Neural cell (in vitro differentiated cells): ENCODE measurements around the gene DTNBP1. TPM values are rescaled to one million over a fixed set of nuclear protein-coding genes. Genes with fewer than 3 reads are reported as not detected.

ENCODE experiments used
- H2AFZ ChIP-seq: fragments of 200-600, 300-800 bp; sonication (generic), shearing (Covaris generic); 2 replicates; pipeline ENCODE4 v1.6.0; 2014; ENCODE audit warnings: low read depth, mild to moderate bottlenecking, antibody characterized with exemption, low read length, moderate library complexity
- H3F3A ChIP-seq: fragments of 200-600 bp; shearing (Covaris generic); 2 replicates; pipeline ENCODE4 v1.6.1; 2016; ENCODE audit warnings: mild to moderate bottlenecking, moderate library complexity, mixed read lengths, antibody characterized with exemption, low read length; ENCODE audit not compliant: insufficient read depth, poor library complexity, severe bottlenecking
- H3K27ac ChIP-seq: fragments of 200-600, 300-800 bp; sonication (generic), shearing (Covaris generic); 2 replicates; pipeline ENCODE4 v1.5.1; 2014; ENCODE audit warnings: mild to moderate bottlenecking, low read length, moderate library complexity
- H3K27me3 ChIP-seq: fragments of 300-800, 200-600 bp; sonication (generic), shearing (Covaris generic); 2 replicates; pipeline ENCODE4 v1.6.0; 2014; ENCODE audit warnings: mild to moderate bottlenecking, low read depth, low read length, moderate library complexity; ENCODE audit not compliant: insufficient read depth
- H3K36me3 ChIP-seq: fragments of 300-800, 200-600 bp; sonication (generic), shearing (Covaris generic); 2 replicates; pipeline ENCODE4 v1.5.1; 2014; ENCODE audit warnings: mild to moderate bottlenecking, antibody characterized with exemption, low read length, moderate library complexity; ENCODE audit not compliant: insufficient read depth
- H3K4me2 ChIP-seq: fragments of 300-800, 200-600 bp; sonication (generic), shearing (Covaris generic); 2 replicates; pipeline ENCODE4 v1.6.0; 2014; ENCODE audit warnings: mild to moderate bottlenecking, low read length
- H3K4me3 ChIP-seq: fragments of 300-800, 200-600 bp; sonication (generic), shearing (Covaris generic); 2 replicates; pipeline ENCODE4 v1.5.1; 2014; ENCODE audit warnings: mild to moderate bottlenecking, low read length, moderate library complexity
- H3K79me2 ChIP-seq: fragments of 200-600 bp; shearing (Covaris generic); replicated peaks from 2 replicates; pipeline ENCODE4 v1.6.0; 2014; ENCODE audit warnings: mild to moderate bottlenecking, low read length, moderate library complexity; ENCODE audit not compliant: insufficient read depth
- H3K9ac ChIP-seq: fragments of 300-800, 200-600 bp; sonication (generic), shearing (Covaris generic); 2 replicates; pipeline ENCODE4 v1.6.1; 2016; ENCODE audit warnings: mild to moderate bottlenecking, low read length, mixed read lengths
- H3K9me2 ChIP-seq: fragments of 200-600 bp; shearing (Covaris generic); 2 replicates; pipeline ENCODE4 v1.6.1; 2016; ENCODE audit warnings: mild to moderate bottlenecking, low read length, mixed read lengths; ENCODE audit not compliant: insufficient read depth
- H3K9me3 ChIP-seq: fragments of 200-600, 300-800 bp; sonication (generic), shearing (Covaris generic); 2 replicates; pipeline ENCODE4 v1.6.1; 2016; ENCODE audit warnings: mild to moderate bottlenecking, mixed run types, low read length, moderate library complexity, mixed read lengths
- H4K20me1 ChIP-seq: fragments of 200-600 bp; shearing (Covaris generic); 2 replicates; pipeline ENCODE4 v1.6.1; 2016; ENCODE audit warnings: mild to moderate bottlenecking, mixed run types; ENCODE audit not compliant: insufficient read depth
- CTCF ChIP-seq: fragments of 450-650 bp; IDR thresholded peaks from 2 replicates; pipeline ENCODE4 v1.5.1; 2014; ENCODE audit warnings: antibody characterized with exemption, mild to moderate bottlenecking, moderate library complexity; ENCODE audit not compliant: poor library complexity, severe bottlenecking
- EP300 ChIP-seq: fragments of 450-650 bp; conservative IDR thresholded peaks from 2 replicates; pipeline ENCODE4 v1.6.1; 2014; ENCODE audit warnings: antibody characterized with exemption, mild to moderate bottlenecking, moderate library complexity; ENCODE audit not compliant: poor library complexity, severe bottlenecking
- RAD21 ChIP-seq: fragments of 450-650 bp; conservative IDR thresholded peaks from 2 replicates; pipeline ENCODE4 v1.6.1; 2014; ENCODE audit warnings: antibody characterized with exemption, mild to moderate bottlenecking, moderate library complexity
- REST ChIP-seq: IDR thresholded peaks from 2 replicates; pipeline ENCODE4 v1.6.1; 2012; ENCODE audit warnings: borderline replicate concordance
- SMC3 ChIP-seq: fragments of 450-650 bp; conservative IDR thresholded peaks from 2 replicates; pipeline ENCODE4 v1.6.1; 2014; ENCODE audit warnings: antibody characterized with exemption, mild to moderate bottlenecking, moderate library complexity; ENCODE audit not compliant: poor library complexity
- polyA plus RNA-seq: library from polyadenylated mRNA; depleted of rRNA; stranded (reverse); fragments of >200 nt; gene quantifications from 2 replicates; pipeline ENCODE4 v1.2.3, GENCODE V29; 2014

DTNBP1 gene
- polyA plus RNA-seq, 1 donor from 2014 or later, result 22.6 TPM

GRCh38 chr6:15491986-15492269 is 170.9 kb downstream of the DTNBP1 start:
- Histone ChIP-seq H2AFZ (no peak overlapping the region), H3K9me3 (no peaks in the 10 kb centered on the region), H3K36me3 (no peaks in the 10 kb centered on the region), H3K27me3 (no peaks in the 10 kb centered on the region), H3F3A (no peaks in the 10 kb centered on the region), H3K9ac (no peak overlapping the region), H4K20me1 (no peaks in the 10 kb centered on the region), H3K4me3 (no peak overlapping the region), H3K27ac (peak overlapping the region; percentile 16), H3K4me2 (no peak overlapping the region), H3K9me2 (no peaks in the 10 kb centered on the region), H3K79me2 (no peaks in the 10 kb centered on the region)
- TF ChIP-seq CTCF (no peak), EP300 (no peak)

- no peaks in the 10 kb centered on the region for H3F3A ChIP-seq
- H3K9ac ChIP-seq, result no peak overlapping the region
- H3K4me3 ChIP-seq, result no peak overlapping the region
- H2AFZ ChIP-seq, result no peak overlapping the region
- H3K27ac ChIP-seq, result peak overlapping the region; percentile 16
- H3K79me2 ChIP-seq, result peaks cover 2% of the 10 kb centered on the region
- H3K4me2 ChIP-seq, result no peak overlapping the region
- no peak for TF ChIP-seq EP300
- peak; percentile 86 for TF ChIP-seq CTCF
- TF ChIP-seq SMC3, result peak; percentile 94
- no peak for TF ChIP-seq REST
- TF ChIP-seq RAD21, result peak; percentile 91
- no peaks in the 10 kb centered on the region for H3K27me3 ChIP-seq
- no peaks in the 10 kb centered on the region for H3K36me3 ChIP-seq
- no peaks in the 10 kb centered on the region for H3K9me2 ChIP-seq
- no peaks in the 10 kb centered on the region for H3K9me3 ChIP-seq
- H4K20me1 ChIP-seq, result no peaks in the 10 kb centered on the region
Observed at GRCh38 chr6:15491255-15491985, 171.4 kb downstream of the DTNBP1 start.
